ENCODE results near the gene CDK7.

DNA sequence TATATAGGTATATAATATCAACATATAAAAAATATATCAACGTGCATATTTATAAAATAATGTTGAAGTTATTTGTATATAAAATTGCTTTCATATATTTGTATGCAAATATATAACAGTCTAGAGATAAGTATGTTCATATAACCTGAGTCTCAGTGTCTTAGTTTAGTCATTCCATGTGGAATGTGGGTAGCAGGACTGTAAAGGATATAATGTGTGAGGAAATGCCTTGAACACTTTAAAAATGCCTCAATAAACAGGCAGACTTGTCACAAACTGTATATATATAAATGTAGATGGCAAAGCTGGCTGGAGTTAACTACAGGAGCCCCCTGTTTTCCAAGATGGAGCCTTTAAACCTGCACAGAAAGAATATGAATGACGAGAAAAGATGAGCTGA, 49.5 kb downstream of the CDK7 start:
- TF ChIP-seq, protein P1, sequence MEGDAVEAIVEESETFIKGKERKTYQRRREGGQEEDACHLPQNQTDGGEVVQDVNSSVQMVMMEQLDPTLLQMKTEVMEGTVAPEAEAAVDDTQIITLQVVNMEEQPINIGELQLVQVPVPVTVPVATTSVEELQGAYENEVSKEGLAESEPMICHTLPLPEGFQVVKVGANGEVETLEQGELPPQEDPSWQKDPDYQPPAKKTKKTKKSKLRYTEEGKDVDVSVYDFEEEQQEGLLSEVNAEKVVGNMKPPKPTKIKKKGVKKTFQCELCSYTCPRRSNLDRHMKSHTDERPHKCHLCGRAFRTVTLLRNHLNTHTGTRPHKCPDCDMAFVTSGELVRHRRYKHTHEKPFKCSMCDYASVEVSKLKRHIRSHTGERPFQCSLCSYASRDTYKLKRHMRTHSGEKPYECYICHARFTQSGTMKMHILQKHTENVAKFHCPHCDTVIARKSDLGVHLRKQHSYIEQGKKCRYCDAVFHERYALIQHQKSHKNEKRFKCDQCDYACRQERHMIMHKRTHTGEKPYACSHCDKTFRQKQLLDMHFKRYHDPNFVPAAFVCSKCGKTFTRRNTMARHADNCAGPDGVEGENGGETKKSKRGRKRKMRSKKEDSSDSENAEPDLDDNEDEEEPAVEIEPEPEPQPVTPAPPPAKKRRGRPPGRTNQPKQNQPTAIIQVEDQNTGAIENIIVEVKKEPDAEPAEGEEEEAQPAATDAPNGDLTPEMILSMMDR (optimal IDR thresholded peaks at IDR 0.05 in 1 of 3, IDR thresholded peaks at IDR 0.05 in 1 of 3, conservative IDR thresholded peaks at IDR 0.05 in 1 of 3; ENCODE audit: extremely low read depth in 1 of 3, insufficient read depth in 2 of 3, low read length in 3 of 3) = no peak
- no peak for TF ChIP-seq EZH2 (IDR thresholded peaks at IDR 0.05; ENCODE audit: low read length)
